GM23248 (cell line): ENCODE results near the gene UBE3B. TPM values are rescaled to one million over a fixed set of nuclear protein-coding genes. Genes with fewer than 3 reads are reported as not detected.

Source experiments
- DNase-seq: peaks from one replicate; pipeline ENCODE4 v3.0.0-alpha.2; 2015
- H2AFZ ChIP-seq: fragments of 200-600 bp; sonication (generic); 2 replicates; pipeline ENCODE4 v1.6.1; 2016; ENCODE audit warnings: antibody characterized with exemption
- H3F3A ChIP-seq: fragments of 200-600 bp; sonication (generic); 2 replicates; pipeline ENCODE4 v1.6.1; 2016; ENCODE audit warnings: mild to moderate bottlenecking, antibody characterized with exemption, mixed run types; ENCODE audit not compliant: insufficient read depth
- H3K27ac ChIP-seq: fragments of 200-600 bp; sonication (generic); 2 replicates; pipeline ENCODE4 v1.5.1; 2016; ENCODE audit warnings: mild to moderate bottlenecking
- H3K27me3 ChIP-seq: fragments of 200-600 bp; sonication (generic); replicated peaks from 2 replicates; pipeline ENCODE4 v1.6.1; 2016; ENCODE audit warnings: mild to moderate bottlenecking; ENCODE audit not compliant: insufficient read depth
- H3K36me3 ChIP-seq: fragments of 200-600 bp; sonication (generic); 2 replicates; pipeline ENCODE4 v1.6.1; 2016; ENCODE audit warnings: low read depth, mild to moderate bottlenecking
- H3K4me1 ChIP-seq: fragments of 200-600 bp; sonication (generic); 2 replicates; pipeline ENCODE4 v1.6.1; 2016; ENCODE audit warnings: mild to moderate bottlenecking; ENCODE audit not compliant: insufficient read depth
- H3K4me2 ChIP-seq: fragments of 200-600 bp; sonication (generic); one replicate; pipeline ENCODE4 v1.6.1; 2016; ENCODE audit warnings: mild to moderate bottlenecking; ENCODE audit not compliant: unreplicated experiment
- H3K4me3 ChIP-seq: fragments of 200-600 bp; sonication (generic); 2 replicates; pipeline ENCODE4 v1.5.1; 2016; ENCODE audit warnings: mild to moderate bottlenecking
- H3K79me2 ChIP-seq: fragments of 200-600 bp; sonication (generic); 2 replicates; pipeline ENCODE4 v1.6.1; 2016; ENCODE audit warnings: mild to moderate bottlenecking; ENCODE audit not compliant: insufficient read depth
- H3K9ac ChIP-seq: fragments of 200-600 bp; sonication (generic); 2 replicates; pipeline ENCODE4 v1.6.1; 2016; ENCODE audit warnings: mild to moderate bottlenecking
- H3K9me2 ChIP-seq: fragments of 200-600 bp; sonication (generic); 2 replicates; pipeline ENCODE4 v1.6.1; 2016; ENCODE audit warnings: mixed run types, mild to moderate bottlenecking, moderate library complexity; ENCODE audit not compliant: insufficient read depth
- H3K9me3 ChIP-seq: fragments of 200-600 bp; sonication (generic); one replicate; pipeline ENCODE4 v1.6.1; 2017; ENCODE audit warnings: low read depth
- H4K20me1 ChIP-seq: fragments of 200-600 bp; sonication (generic); 2 replicates; pipeline ENCODE4 v1.6.0; 2016; ENCODE audit not compliant: insufficient read depth
- EZH2 ChIP-seq: fragments of 200-600 bp; sonication (generic); IDR thresholded peaks from 2 replicates; pipeline ENCODE4 v1.6.1; 2018; ENCODE audit warnings: antibody characterized with exemption, mild to moderate bottlenecking; ENCODE audit not compliant: insufficient read depth, poor library complexity, severe bottlenecking
- EZH2phosphoT487 ChIP-seq: fragments of 200-600 bp; sonication (generic); IDR thresholded peaks from 2 replicates; pipeline ENCODE4 v1.6.1; 2018; ENCODE audit warnings: antibody characterized with exemption, moderate library complexity, mild to moderate bottlenecking, low read depth; ENCODE audit not compliant: insufficient read depth
- WGBS, 2 experiments: methylation state at CpG; one replicate each; pipeline ENCODE4 v1.1.6; 2015 to 2017; ENCODE audit warnings: low lambda C conversion rate in 2 of 2, low coverage in 1 of 2; ENCODE audit errors: missing lambda C conversion rate in 2 of 2; 5-methylcytosine and 5-hydroxymethylcytosine counted together
- in situ Hi-C: fragments of 300-500 bp; cut with MboI; formaldehyde crosslinking; loops from 2 replicates; pipeline ENCODE4 v1.15.0; 2020
- polyA plus RNA-seq: library from polyadenylated mRNA; unstranded; fragments of >200 nt; fragmentation: Nextera tagmentation; extraction: Ambion mirVana; gene quantifications from 2 replicates; pipeline ENCODE4 v1.2.1, GENCODE V29; 2016
- total RNA-seq: library from RNA; depleted of rRNA; stranded (reverse); fragments of >200 nt; shearing (Covaris generic); gene quantifications from 2 replicates; pipeline ENCODE4 v1.2.3, GENCODE V29; 2014; rRNA removed

UBE3B gene
- total and polyA plus RNA-seq, 2 experiments from 2014 or later = 32.0 to 38.3 TPM

GRCh38 chr12:109582636-109583035, 105.2 kb downstream of the UBE3B start:
- H4K20me1 ChIP-seq = no peaks in the 10 kb centered on the region
- 77 to 85% methylated on average over 5 of the region's 5 CpGs for WGBS, 2 experiments
- no peaks in the 10 kb centered on the region for H3K27me3 ChIP-seq
- no peak for TF ChIP-seq EZH2
- TF ChIP-seq EZH2phosphoT487 = no peak
- H3K9me2 ChIP-seq = no peaks in the 10 kb centered on the region
- no peak overlapping the region for H3K4me3 ChIP-seq
- in situ Hi-C loops = no loop called here
- no peak overlapping the region for H3K4me2 ChIP-seq
- no peaks in the 10 kb centered on the region for H3K4me1 ChIP-seq
- no peak overlapping the region for H2AFZ ChIP-seq
- H3K9ac ChIP-seq = no peak overlapping the region
- no peak overlapping the region for H3K27ac ChIP-seq
- no peaks in the 10 kb centered on the region for H3F3A ChIP-seq
- H3K79me2 ChIP-seq = no peaks in the 10 kb centered on the region
- no peaks in the 10 kb centered on the region for H3K9me3 ChIP-seq
- H3K36me3 ChIP-seq = 0 out of 2 replicates have a peak, but pooled peaks cover 3% of the 10 kb centered on the region
- DNase-seq = no peak

GRCh38 chr12:109583733-109584132, 106.3 kb downstream of the UBE3B start:
- H3K9me3 ChIP-seq = no peaks in the 10 kb centered on the region
- TF ChIP-seq EZH2 (no peak), EZH2phosphoT487 (no peak)
- H3F3A ChIP-seq = no peaks in the 10 kb centered on the region
- no peaks in the 10 kb centered on the region for H3K79me2 ChIP-seq
- H4K20me1 ChIP-seq = no peaks in the 10 kb centered on the region
- H2AFZ ChIP-seq = no peak overlapping the region
- no peaks in the 10 kb centered on the region for H3K36me3 ChIP-seq
- in situ Hi-C loops = no loop called here
- H3K27me3 ChIP-seq = no peaks in the 10 kb centered on the region
- H3K9ac ChIP-seq = no peak overlapping the region
- H3K9me2 ChIP-seq = no peaks in the 10 kb centered on the region
- WGBS, 2 experiments = 95 to 98% methylated on average over 2 of the region's 2 CpGs
- H3K27ac ChIP-seq = no peak overlapping the region
- H3K4me3 ChIP-seq = no peak overlapping the region
- no peak overlapping the region for H3K4me2 ChIP-seq
- DNase-seq = peak; percentile 14
- no peaks in the 10 kb centered on the region for H3K4me1 ChIP-seq

Other genes starting within 250 kb of the UBE3B start
- not detected in 2 replicates for gene FOXN4, start 168.3 kb upstream of the UBE3B start, total RNA-seq
- not detected in 2 replicates for gene FOXN4, start 168.3 kb upstream of the UBE3B start, polyA plus RNA-seq
- not detected in 2 replicates for gene MYO1H, start 129.7 kb upstream of the UBE3B start, total RNA-seq
- not detected in 2 replicates for gene MYO1H, start 129.7 kb upstream of the UBE3B start, polyA plus RNA-seq
- gene KCTD10, start 334 bp upstream of the UBE3B start, total RNA-seq = 97.0 and 117 TPM in 2 replicates
- gene KCTD10, start 334 bp upstream of the UBE3B start, polyA plus RNA-seq = 81.1 and 83.4 TPM in 2 replicates
- gene MMAB, start 95.9 kb downstream of the UBE3B start, total RNA-seq = 6.7 and 12.8 TPM in 2 replicates
- gene MMAB, start 95.9 kb downstream of the UBE3B start, polyA plus RNA-seq = 25.4 and 26.8 TPM in 2 replicates
- 11.8 and 80.1 TPM in 2 replicates for gene MVK, start 96.2 kb downstream of the UBE3B start, total RNA-seq
- 6.7 and 7.2 TPM in 2 replicates for gene MVK, start 96.2 kb downstream of the UBE3B start, polyA plus RNA-seq
- gene FAM222A, start 236.2 kb downstream of the UBE3B start, total RNA-seq = 0.89 and 0.97 TPM in 2 replicates
- not detected in 2 replicates for gene FAM222A, start 236.2 kb downstream of the UBE3B start, polyA plus RNA-seq